Right forelimb (tissue), 1 donor: ENCODE measurements around the gene DISP3.

Experiments used
- DNase-seq: peaks from one replicate; pipeline ENCODE4 v3.0.0-alpha.2; 2018

Gene DISP3

DNA sequence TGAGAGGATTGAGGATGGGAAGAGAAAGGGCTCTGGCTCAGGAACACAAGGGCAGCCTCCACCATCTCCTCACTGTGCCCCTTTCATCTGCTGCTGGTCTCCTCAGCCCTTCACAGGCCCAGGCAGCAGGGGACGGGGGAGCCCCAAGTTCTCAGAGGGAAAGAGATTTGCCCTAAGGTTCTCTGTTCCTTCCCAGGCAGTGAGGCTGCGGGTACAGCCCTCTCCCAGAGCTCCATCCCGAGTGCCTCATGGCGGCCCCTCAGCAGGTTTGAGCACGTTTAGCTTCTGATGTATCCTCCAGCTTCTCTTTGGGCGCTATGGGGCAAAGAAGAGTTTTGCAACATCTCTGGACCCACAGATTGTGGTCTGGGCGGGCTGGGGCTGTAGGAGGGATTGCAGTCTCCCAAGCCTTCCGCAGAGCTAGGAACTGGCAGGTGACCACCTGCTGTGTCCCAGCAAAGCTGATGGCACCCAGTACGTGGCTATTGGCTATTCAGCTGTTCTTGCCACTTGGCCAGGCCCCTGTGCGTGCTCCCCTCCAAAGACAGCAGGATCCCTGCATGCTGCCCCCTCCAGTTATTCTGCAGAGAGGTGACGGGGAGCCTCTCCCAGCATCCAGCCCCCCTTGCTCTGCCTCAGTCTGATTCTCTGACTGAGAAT, 10.1 kb downstream of the DISP3 start:
- no peak for DNase-seq

DNA sequence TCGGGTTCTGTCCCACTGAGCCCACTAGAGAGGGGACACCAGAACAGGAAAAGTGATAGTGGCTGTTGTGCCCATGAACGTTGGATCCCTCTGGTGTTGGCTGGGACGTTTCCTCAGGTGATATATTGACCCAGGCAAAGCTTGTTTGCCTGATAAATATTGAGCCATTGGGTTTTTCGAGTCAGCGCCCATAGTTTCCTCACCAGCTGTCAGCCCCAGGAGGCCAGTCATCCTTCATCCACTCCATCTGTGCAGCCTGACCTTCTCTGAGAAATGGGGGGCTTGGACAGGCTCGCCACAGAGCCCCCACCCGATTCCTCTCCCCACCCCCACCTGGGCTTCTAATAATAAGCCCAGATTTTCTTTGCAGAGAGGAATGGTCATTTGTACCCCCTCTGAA, 13.3 kb downstream of the DISP3 start:
- no peak for DNase-seq

DNA sequence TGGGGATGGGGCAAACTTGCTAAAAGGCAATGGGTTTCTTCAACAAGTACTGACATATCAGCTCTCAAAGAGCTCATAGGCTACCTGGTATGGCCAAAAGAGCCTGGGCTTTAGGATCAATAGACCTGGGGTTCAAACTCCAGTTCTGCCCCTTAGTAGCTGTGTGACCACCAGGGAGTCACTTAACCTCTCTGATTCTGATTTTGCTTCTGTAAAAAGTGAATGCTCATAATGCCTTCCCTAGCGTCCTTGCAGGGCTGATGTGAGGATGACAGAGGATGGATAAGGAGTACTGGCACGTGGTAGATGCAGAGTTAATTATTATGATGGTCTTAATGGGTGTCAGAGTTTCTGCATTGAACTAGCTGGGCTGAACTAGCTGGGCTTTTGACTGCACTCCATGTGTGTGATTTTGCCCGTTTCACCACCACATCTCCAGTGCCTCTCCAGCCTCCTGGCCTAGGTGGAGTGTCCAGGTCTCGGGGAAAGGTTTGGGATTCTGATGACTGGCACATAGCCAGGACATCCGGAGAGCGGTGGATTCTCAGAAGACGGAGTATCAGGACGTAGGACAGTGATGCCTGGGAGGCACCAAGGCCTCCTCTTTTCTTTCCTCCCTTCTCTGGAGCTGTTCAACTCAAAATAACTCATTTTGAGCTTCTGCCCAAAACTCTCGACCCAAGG, 15.2 kb downstream of the DISP3 start:
- no peak for DNase-seq

DNA sequence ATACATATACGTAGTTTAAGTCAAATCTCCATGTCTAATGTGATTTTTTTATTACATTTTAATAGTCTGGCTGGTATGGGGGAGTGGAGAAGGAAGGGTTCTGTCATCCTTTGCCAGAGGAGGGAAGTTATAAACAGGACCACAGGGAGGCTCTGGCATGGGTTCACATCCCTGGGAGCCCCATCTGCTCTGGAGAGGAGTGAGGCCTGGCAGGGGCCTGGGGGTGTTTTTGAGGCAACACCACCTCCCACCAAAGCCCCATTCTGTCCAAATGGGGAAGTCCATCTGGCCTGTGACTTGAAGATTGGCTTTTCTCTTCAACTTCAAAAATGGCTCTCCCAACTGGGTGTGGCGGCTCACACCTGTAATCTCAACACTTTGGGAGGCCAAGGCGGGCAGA, 15.8 kb downstream of the DISP3 start:
- DNase-seq = peak; percentile 9

DNA sequence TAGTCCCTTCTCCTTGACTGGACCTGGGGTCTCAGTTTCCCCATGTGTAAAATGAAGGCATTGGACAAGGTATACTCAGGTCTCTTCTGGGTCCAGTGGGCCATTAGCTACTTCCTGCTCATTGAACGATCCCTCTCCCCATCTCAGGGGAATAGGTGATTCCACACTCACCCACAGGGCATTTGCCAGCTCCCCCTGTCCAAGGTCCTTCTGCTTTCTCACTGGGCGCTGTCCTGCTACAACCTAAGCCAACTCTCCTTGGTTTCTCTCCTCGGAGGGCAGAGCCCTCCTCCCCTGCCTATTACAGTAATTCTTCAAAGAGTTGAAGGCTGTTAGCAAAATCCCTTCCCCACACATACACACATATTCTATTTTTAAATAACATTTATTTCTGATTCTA, 16.6 kb downstream of the DISP3 start:
- no peak for DNase-seq

DNA sequence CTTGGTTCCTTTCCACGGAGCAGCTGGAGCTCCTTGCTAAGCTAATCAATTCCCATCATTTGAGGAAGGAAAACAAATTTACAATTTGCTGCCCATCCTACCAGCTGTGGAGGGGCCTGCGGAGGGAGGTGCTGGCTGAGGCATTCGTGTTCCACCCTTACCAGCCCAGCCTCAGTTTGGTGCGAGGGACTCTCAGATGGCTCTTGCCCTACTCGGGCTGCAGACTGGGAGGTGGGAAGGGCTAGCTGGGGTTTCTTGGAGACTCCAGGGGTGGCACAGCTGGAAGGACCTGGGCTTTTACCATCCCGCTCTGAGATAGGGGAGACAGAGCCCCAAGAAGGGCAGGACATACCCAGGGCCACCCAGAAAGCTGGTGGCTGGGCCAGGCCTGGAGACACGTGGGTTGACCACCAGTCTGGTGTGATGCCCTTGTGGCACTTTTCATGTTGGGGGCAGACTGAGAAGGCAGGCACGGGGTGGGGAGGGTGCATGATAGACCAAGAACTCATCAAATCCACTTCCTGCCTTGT, 17.7 kb downstream of the DISP3 start:
- DNase-seq = peak; percentile 15

DNA sequence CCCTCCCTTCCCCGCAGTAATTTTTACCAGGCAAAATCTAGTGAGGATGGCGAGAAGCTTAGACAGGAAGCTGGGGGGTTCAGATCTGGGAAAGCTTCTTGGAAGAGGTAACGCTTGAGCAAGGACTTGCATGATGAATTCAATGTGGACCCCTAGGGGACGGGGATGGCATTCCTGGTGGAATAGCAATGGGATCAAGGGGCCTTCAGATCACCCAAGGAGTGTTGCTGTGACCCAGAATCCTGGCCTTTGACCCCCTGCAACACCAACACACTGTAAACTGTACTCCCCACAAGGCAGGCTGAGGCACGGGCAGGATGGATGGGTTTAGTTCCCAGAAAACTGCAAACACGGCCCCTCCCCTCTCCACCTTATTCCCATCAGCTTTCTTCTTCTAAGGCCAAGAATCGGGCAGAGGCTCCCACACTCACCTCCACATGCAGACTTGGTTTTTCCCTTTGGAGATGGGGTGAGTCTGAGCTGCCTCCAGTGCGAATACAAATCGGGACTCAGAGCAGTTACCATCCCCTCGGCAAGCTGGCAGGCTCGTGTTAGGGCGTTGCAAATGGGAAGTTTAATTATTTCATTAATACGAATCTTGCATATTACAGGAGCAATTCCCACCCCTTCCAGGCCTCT, 20.1 kb downstream of the DISP3 start:
- DNase-seq = peak; percentile 32

DNA sequence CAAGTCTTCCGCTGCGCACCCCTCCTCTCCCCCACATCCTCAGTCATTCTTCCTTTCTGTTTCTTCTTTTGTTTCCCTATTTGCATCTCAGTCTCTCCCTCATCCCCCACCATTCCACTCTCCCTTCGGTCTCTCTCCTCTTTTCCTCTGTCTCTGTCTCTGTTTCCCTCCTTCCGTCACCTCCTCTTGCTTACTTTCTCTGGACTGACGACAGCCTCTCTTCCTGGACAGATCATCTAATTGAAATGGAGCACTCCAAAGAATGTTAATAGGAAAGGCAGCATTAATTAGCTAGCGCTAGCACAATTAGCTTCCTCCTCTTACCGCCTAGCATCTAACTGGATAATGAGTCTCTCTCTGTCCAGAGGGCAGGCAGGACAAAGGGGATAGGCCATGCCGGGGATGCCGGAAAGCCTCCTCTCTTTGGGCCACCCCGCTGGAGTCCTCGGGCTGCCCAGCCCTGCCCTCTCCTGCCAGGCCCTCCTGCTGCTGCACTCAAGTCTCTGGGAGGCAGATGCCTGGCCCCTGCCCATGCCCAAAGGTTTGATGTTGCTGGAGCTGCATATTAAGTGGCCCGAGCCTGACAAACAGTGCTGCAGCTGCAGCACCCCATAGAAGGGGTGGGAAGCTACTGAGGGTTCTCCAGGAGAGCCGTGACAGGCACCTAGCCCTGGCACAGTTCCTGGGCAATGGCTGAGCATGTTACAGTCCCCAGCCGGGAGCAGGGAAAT, 20.8 kb downstream of the DISP3 start:
- DNase-seq = peak; percentile 23

DNA sequence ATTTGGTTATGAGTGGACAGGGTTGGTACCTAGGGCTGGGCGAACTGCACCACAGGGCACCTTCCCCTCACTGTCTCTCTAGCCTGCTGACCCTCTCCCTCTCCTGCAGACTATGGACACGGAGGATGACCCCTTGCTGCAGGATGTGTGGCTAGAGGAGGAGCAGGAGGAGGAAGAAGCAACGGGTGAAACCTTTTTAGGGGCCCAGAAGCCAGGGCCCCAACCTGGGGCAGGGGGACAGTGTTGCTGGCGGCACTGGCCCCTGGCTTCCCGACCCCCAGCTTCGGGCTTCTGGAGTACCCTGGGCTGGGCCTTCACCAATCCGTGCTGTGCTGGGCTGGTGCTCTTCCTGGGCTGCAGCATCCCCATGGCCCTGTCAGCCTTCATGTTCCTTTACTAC, 21.9 kb downstream of the DISP3 start:
- peak; percentile 13 for DNase-seq

DNA sequence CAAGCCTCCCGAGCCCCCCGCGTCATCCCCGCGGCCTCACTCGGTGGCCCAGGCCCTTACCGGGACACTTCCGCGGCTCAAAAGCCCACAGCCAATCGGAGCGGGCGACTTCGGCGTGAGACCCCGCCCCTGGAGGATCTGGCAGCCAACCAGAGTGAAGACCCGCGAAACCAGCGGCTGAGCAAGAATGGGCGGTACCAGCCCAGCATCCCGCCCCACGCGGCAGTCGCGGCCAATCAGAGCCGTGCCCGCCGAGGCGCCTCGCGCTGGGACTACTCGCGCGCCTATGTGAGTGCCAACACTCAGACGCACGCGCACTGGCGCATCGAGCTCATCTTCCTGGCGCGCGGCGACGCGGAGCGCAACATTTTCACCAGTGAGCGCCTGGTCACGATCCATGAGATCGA, 22.5 kb downstream of the DISP3 start:
- peak; percentile 54 for DNase-seq

DNA sequence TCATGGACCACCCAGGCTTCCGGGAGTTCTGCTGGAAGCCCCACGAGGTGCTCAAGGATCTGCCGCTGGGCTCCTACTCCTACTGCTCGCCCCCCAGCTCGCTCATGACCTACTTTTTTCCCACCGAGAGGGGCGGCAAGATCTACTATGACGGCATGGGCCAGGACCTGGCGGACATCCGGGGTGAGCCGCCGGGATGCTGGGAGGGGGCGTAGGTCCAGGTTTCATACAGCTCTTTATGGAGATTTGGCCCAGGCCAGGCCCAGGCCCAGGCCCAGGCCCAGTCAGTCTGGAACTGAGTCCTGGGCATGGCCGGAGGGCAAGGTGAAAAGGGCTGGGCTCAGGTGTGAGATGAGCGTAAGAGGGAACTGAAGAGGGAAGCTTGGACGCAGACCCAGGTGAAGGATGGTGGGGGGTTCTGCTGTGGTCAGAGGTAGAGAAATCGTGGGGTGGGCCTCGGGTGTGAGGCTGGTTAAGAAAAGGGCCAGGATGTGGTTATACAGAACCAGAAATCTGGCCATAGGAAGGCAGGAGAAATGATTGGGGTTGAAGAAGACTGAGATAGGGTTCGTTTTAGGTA, 23.0 kb downstream of the DISP3 start:
- DNase-seq = peak; percentile 7

DNA sequence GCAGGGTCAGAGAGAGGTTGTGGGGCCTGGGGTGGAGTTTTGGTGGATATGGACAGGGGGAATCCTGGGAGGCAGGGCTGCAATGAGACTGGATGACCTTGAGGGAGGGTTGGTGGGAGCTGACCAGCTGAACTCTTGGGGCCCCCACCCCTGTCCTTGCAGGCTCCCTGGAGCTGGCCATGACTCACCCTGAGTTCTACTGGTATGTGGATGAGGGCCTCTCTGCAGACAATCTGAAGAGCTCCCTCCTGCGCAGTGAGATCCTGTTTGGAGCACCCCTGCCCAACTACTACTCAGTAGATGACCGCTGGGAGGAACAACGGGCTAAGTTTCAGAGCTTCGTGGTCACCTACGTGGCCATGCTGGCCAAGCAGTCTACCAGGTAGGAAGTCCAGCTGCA, 23.6 kb downstream of the DISP3 start:
- DNase-seq = peak; percentile 10

DNA sequence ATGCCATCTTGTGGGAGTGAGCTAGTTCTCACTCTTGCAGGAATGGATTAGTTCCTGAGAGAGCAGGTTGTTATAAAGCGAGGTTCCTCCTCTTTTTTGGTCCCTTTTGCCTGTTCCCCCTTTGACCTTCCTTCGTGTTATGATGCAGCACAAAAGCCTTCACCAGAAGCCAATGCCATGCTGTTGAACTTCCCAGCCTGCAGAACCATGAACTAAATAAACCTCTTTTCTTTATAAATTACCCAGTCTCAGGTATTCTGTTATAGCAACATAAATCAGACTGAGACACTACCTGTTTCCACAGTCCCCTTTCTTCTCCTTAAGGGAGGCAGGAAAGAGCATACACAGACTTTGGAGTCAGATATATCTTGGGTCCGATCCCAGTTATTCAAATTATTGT, 25.6 kb downstream of the DISP3 start:
- DNase-seq = no peak

DNA sequence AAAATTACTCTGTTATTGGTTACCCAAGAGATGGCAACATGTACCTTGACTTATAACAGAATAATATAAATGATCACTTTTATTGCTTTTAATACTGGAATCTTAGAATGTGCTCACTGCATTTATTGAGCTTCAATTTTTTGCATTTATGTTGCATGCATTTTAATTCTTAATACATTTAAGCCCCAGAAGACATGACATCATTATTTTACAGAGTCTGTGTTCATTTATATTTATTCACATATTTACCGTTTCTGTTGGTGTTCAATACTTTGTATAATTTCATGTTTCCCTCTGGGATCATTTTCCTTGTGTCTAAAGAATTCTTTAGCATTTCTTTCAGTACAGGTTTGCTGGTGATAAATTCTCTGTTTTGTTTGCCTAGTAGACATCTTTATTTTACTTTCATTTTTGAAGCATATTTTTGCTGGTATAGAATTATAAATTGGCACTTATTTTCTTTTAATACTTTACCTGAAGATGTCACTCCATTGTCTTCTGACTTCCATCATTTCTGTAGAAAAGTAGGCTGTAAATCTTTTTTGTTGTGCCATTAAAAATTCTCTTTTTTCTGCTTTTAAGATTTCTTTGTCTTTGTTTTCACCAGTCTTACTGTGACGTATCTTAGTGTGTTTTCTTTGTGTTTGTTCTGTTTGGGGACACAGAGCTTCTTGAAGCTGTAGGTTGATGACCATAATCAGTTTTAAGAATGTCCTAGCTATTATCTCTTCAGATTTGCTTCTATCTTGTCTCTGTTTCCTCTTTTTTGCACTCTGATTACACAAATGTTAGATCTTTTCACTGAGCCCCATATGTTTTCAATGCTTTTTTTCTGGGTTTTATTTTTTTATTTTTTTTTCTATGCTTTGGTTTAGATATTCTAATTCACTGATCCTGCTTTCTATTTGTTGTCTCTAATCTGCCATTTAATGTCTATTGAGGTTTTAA, 26.9 kb downstream of the DISP3 start:
- no peak for DNase-seq

DNA sequence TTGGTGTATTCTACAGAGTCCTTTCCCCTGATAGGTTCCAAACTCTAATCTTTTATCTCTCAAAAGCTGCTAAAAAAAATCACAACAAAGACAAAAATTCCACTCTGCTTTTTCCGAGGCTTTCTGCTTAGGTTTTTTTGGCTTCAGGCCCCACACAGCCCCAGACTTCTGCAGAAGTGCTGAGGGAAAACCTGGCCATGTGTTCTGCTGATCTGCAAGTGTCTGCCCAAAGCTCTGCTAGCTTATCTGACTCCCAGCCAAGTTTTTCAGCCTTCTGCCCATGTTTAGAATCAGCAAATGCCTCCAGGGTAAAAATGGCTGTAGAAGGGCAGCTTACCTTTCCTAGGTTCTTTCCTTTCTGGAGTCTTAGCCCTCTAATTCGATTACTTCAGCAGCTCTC, 28.4 kb downstream of the DISP3 start:
- DNase-seq = no peak

DNA sequence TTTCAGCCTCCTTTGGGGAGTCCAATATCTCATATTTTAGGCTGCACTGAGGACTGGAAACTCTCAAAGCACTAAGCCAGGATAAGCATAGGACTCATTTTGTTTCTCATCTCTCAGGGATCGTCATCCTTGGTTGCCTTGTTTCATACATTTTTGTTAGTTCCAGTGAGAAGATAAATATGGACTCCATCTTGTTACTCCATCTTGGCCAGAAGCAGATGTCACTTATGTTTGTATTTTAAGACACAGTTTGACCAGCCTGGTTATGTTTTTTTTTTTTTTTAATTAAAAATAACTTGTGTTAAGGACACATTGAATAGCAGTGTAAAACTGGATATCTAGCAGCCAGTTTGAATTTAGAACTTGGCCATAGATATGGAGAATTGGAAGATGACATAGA, 34.7 kb downstream of the DISP3 start:
- no peak for DNase-seq

DNA sequence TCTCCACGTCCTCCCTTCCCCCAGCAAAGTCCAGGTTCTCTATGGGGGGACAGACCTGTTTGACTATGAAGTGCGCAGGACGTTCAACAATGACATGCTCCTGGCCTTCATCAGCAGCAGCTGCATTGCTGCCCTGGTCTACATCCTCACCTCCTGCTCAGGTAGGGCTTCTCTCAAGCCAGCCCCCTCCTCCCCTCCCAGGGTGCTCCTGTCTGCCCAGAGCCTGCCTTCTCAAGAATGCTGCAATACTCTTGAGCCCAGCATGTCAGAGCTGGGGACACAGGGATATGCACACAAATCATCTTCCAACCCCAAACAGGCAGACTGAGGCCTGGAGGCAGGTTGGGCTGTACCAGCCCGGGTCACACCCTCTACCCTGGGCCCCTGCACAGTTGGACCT, 35.4 kb downstream of the DISP3 start:
- peak; percentile 4 for DNase-seq

DNA sequence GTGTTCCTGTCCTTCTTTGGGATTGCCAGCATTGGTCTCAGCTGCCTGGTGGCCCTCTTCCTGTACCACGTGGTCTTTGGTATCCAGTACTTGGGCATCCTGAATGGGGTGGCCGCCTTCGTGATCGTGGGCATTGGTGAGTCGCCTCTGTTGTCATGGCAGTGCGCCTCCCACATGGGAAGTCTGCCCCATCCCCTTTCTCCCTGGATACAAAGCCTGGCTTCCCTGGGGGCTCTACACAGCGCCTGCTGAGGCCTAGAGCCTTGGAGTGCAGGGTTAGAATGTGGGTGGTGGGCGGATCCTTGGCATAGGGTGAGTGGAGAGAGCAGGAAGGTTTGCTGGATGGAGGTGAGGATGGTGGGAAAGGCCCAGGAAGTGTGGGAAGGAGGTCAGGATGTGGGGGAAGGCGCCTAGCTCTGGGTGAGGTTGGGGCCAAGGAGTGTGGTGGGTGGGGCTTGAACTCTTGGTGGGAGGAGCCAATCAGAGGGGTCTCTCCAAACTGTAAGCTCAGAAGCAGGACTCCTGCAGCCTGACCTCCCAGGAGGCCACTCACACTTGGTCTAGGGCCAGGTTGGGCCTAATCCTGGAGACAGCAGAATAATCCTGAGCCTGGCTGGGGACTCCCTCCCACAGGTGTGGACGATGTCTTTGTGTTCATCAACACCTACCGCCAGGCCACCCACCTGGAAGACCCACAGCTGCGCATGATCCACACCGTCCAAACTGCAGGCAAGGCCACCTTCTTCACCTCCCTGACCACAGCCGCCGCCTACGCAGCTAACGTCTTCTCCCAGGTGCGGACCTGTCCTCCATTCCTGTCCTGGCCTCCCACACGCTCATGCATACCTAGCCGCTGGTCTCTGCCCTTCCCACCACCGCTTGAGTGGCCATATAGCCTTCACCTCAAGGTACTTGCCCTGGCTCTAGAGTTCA, 36.7 kb downstream of the DISP3 start:
- peak; percentile 11 for DNase-seq

DNA sequence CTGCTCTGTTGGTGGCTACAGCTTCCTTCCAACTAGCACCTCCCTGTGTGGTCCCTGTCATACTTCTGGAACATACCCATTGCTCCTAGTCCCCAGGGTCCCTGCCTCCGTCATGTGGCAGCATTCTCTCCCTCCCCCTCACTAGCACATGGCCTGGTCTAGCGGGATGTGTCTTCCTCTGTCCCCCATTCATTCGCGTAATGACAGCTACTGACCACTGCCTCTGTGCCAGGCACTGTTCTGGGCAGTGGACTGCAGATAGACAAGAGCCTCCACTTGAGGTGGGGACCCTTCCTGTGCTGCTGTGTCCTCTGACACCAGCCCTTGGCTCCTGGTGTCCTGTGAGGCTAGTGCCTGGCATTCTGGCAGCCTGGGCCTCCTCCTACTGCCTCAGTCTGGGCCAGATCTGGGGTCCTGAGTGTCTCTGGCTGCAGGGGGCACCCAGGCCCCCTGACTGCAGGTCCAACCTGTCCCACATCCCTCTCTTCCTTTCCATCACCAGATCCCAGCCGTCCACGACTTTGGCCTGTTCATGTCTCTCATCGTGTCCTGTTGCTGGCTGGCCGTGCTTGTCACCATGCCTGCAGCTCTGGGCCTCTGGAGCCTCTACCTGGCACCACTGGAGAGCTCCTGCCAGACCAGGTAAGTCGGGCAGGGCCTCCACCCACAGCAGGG, 38.1 kb downstream of the DISP3 start:
- peak; percentile 9 for DNase-seq
